Natural killer cell (primary cell): ENCODE measurements around the gene STXBP5L. TPM values are rescaled to one million over a fixed set of nuclear protein-coding genes. Genes with fewer than 3 reads are reported as not detected.

Source experiments
- ATAC-seq, 3 donors: fragments of 150-1000 bp in 2 of 3; fragments of 200-7000 bp in 1 of 3; cut with Tn5 transposase; 1 replicate in 1 of 3; 2 replicates in 2 of 3; pipeline ENCODE4 v1.10.0; 2021; ENCODE audit warnings: mild to moderate bottlenecking in 2 of 3, moderate library complexity in 2 of 3
- DNase-seq, 2 donors: peaks; one replicate each; pipeline versions ENCODE4 v3.0.0 to v3.0.0-alpha.2; 2013 to 2021; ENCODE audit warnings: mixed read lengths in 1 of 2
- H3K27ac ChIP-seq: one replicate; pipeline ENCODE4 v1.5.1; 2013; ENCODE audit warnings: mild to moderate bottlenecking, low read length
- H3K27me3 ChIP-seq: one replicate; pipeline ENCODE4 v1.6.1; 2013; ENCODE audit warnings: low read length; ENCODE audit not compliant: control insufficient read depth, insufficient read depth
- H3K36me3 ChIP-seq: one replicate; pipeline ENCODE4 v1.6.1; 2013; ENCODE audit warnings: low read length; ENCODE audit not compliant: control insufficient read depth, insufficient read depth
- H3K4me1 ChIP-seq: one replicate; pipeline ENCODE4 v1.6.1; 2013; ENCODE audit warnings: low read length; ENCODE audit not compliant: control insufficient read depth, insufficient read depth
- H3K4me3 ChIP-seq: one replicate; pipeline ENCODE4 v1.5.1; 2013; ENCODE audit warnings: low read length
- H3K9me3 ChIP-seq: one replicate; pipeline ENCODE4 v1.6.1; 2013; ENCODE audit warnings: low read length; ENCODE audit not compliant: control insufficient read depth, insufficient read depth
- H3K27ac Mint-ChIP-seq, 2 donors: one replicate each; pipeline ENCODE4 v1.8.0; 2022; ENCODE audit warnings: mild to moderate bottlenecking in 2 of 2, mixed read lengths in 2 of 2, moderate library complexity in 1 of 2
- H3K27me3 Mint-ChIP-seq, 2 donors: one replicate each; pipeline ENCODE4 v1.8.0; 2022; ENCODE audit warnings: low read depth in 2 of 2, mixed read lengths in 2 of 2
- H3K36me3 Mint-ChIP-seq: one replicate; pipeline ENCODE4 v1.8.0; 2022; ENCODE audit warnings: mixed read lengths
- H3K4me1 Mint-ChIP-seq, 2 donors: one replicate each; pipeline ENCODE4 v1.8.0; 2022; ENCODE audit warnings: mixed read lengths in 2 of 2
- H3K4me3 Mint-ChIP-seq: one replicate; pipeline ENCODE4 v1.8.0; 2022; ENCODE audit warnings: mild to moderate bottlenecking, moderate library complexity, mixed read lengths
- H3K9me3 Mint-ChIP-seq, 2 donors: one replicate each; pipeline ENCODE4 v1.8.0; 2022; ENCODE audit warnings: mixed read lengths in 2 of 2
- WGBS: methylation state at CpG from one replicate; pipeline ENCODE4 v1.1.7; 2013; ENCODE audit warnings: missing lambda C conversion rate; ENCODE audit not compliant: insufficient coverage; 5-methylcytosine and 5-hydroxymethylcytosine counted together
- intact Hi-C: fragments of 100-400 bp; cut with micrococcal nuclease; formaldehyde crosslinking; loops from one replicate; pipeline ENCODE4 v1.14.2; 2022
- total RNA-seq, 4 donors: library from RNA; stranded (reverse); fragments of 120-200 nt in 1 of 4; gene quantifications; one replicate each; pipeline versions ENCODE4 v1.2.3 to v1.2.4, GENCODE V29; 2013 to 2022
- TF ChIP-seq, protein P1 (sequence below): fragments of 200-600 bp; IDR thresholded peaks from one replicate; pipeline ENCODE4 v1.8.0; 2022; ENCODE audit warnings: antibody characterized with exemption

Gene STXBP5L
- total RNA-seq, 3 donors from 2014 or later (not counting 1 experiment from before 2014, with no cell fraction given) = not detected

- H3K27me3 ChIP-seq = no peaks in the 10 kb centered on the region
- ATAC-seq (no peak), DNase-seq (no peak)
- no peaks in the 10 kb centered on the region for H3K36me3 ChIP-seq
- Mint-ChIP-seq H3K27me3 (no peaks in the 10 kb centered on the region), H3K27ac (no peak overlapping the region), H3K4me3 (no peak overlapping the region), H3K9me3 (no peaks in the 10 kb centered on the region), H3K4me1 (no peaks in the 10 kb centered on the region), H3K36me3 (no peaks in the 10 kb centered on the region)
- TF ChIP-seq, protein P1, sequence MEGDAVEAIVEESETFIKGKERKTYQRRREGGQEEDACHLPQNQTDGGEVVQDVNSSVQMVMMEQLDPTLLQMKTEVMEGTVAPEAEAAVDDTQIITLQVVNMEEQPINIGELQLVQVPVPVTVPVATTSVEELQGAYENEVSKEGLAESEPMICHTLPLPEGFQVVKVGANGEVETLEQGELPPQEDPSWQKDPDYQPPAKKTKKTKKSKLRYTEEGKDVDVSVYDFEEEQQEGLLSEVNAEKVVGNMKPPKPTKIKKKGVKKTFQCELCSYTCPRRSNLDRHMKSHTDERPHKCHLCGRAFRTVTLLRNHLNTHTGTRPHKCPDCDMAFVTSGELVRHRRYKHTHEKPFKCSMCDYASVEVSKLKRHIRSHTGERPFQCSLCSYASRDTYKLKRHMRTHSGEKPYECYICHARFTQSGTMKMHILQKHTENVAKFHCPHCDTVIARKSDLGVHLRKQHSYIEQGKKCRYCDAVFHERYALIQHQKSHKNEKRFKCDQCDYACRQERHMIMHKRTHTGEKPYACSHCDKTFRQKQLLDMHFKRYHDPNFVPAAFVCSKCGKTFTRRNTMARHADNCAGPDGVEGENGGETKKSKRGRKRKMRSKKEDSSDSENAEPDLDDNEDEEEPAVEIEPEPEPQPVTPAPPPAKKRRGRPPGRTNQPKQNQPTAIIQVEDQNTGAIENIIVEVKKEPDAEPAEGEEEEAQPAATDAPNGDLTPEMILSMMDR = no peak
- no peak overlapping the region for H3K27ac ChIP-seq
- H3K4me1 ChIP-seq = no peaks in the 10 kb centered on the region
- intact Hi-C loops = no loop called here
- no CpG with 5 or more reads among the region's 3 CpGs for WGBS
- no peak overlapping the region for H3K4me3 ChIP-seq
- no peaks in the 10 kb centered on the region for H3K9me3 ChIP-seq
Observed at GRCh38 chr3:121462565-121462964, 554.6 kb downstream of the STXBP5L start.

GRCh38 chr3:121463745-121464144, 555.7 kb downstream of the STXBP5L start:
- Histone ChIP-seq H3K27me3 (no peaks in the 10 kb centered on the region), H3K27ac (no peak overlapping the region), H3K9me3 (no peaks in the 10 kb centered on the region), H3K4me3 (no peak overlapping the region), H3K4me1 (no peaks in the 10 kb centered on the region), H3K36me3 (no peaks in the 10 kb centered on the region)
- H3K9me3 Mint-ChIP-seq = no peaks in the 10 kb centered on the region
- TF ChIP-seq, protein P1 = no peak
- no peak overlapping the region for H3K27ac Mint-ChIP-seq
- ATAC-seq = no peak
- no peak for DNase-seq
- no peaks in the 10 kb centered on the region for H3K27me3 Mint-ChIP-seq
- intact Hi-C loops = no loop called here
- H3K36me3 Mint-ChIP-seq = no peaks in the 10 kb centered on the region
- H3K4me3 Mint-ChIP-seq = no peak overlapping the region
- H3K4me1 Mint-ChIP-seq = no peaks in the 10 kb centered on the region

DNA sequence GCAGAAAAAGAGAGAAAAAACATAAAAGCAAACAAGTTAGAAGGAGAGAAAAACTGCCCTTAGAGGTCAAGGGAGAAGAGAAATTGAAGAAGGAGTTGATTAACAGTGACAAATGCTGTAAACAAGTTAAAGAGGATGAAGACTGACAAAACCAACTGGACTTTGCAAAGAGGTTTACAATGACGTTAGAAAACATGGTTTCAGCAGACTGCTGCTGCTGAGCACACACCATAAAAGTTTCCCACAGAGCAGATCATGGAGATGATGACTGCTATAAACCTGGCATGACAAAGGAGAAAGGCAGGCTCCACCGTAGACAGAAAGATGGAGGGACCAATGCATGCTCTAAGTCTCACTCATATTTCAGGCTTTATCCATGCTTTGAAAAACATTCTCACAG, 559.1 kb downstream of the STXBP5L start:
- no peaks in the 10 kb centered on the region for H3K27me3 Mint-ChIP-seq
- H3K27ac Mint-ChIP-seq = no peak overlapping the region
- no peak overlapping the region for H3K4me3 Mint-ChIP-seq
- H3K9me3 ChIP-seq = no peaks in the 10 kb centered on the region
- intact Hi-C loops = no loop called here
- WGBS = 94% methylated on average over 2 of the region's 2 CpGs
- H3K27ac ChIP-seq = no peak overlapping the region
- H3K4me1 Mint-ChIP-seq = no peaks in the 10 kb centered on the region
- H3K27me3 ChIP-seq = no peaks in the 10 kb centered on the region
- TF ChIP-seq, protein P1 = no peak
- ATAC-seq (no peak), DNase-seq (no peak)
- H3K36me3 ChIP-seq = no peaks in the 10 kb centered on the region
- no peaks in the 10 kb centered on the region for H3K4me1 ChIP-seq
- no peaks in the 10 kb centered on the region for H3K36me3 Mint-ChIP-seq
- H3K9me3 Mint-ChIP-seq = no peaks in the 10 kb centered on the region
- no peak overlapping the region for H3K4me3 ChIP-seq

DNA sequence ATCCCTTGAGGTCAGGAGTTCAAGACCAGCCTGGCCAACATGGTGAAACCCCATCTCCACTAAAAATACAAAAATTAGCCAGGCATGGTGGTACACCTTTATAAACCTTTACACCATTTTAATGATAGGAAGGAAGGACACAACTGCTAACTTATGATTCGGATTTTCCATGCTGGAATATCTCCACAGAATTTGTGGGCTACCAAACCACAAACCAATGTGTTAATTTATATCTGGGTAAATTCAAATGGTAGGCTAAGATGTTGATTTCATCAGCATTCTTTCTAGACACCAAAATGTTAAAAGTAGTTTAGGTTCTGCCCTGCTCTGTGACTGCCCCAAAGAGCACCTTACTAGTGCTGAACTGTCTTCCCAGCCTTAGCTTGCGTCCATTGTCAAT, 565.0 kb downstream of the STXBP5L start:
- Histone ChIP-seq H3K9me3 (no peaks in the 10 kb centered on the region), H3K4me3 (no peak overlapping the region), H3K27me3 (no peaks in the 10 kb centered on the region), H3K27ac (no peak overlapping the region), H3K36me3 (no peaks in the 10 kb centered on the region), H3K4me1 (no peaks in the 10 kb centered on the region)
- Mint-ChIP-seq H3K27ac (no peak overlapping the region), H3K4me1 (peaks cover 4 to 5% of the 10 kb centered on the region in 2 donors), H3K4me3 (no peak overlapping the region), H3K27me3 (no peaks in the 10 kb centered on the region), H3K36me3 (no peaks in the 10 kb centered on the region), H3K9me3 (no peaks in the 10 kb centered on the region)
- TF ChIP-seq, protein P1 = no peak
- DNase-seq = no peak
- intact Hi-C loops = no loop called here
- 100% methylated on average over 1 of the region's 2 CpGs for WGBS
- no peak for ATAC-seq
